ENCODE measurements around the gene ITIH2. TPM values are rescaled to one million over a fixed set of nuclear protein-coding genes. Genes with fewer than 3 reads are reported as not detected.

The ITIH2 gene
- total RNA-seq, 1 experiment from 2014 or later: 13.3 TPM

DNA sequence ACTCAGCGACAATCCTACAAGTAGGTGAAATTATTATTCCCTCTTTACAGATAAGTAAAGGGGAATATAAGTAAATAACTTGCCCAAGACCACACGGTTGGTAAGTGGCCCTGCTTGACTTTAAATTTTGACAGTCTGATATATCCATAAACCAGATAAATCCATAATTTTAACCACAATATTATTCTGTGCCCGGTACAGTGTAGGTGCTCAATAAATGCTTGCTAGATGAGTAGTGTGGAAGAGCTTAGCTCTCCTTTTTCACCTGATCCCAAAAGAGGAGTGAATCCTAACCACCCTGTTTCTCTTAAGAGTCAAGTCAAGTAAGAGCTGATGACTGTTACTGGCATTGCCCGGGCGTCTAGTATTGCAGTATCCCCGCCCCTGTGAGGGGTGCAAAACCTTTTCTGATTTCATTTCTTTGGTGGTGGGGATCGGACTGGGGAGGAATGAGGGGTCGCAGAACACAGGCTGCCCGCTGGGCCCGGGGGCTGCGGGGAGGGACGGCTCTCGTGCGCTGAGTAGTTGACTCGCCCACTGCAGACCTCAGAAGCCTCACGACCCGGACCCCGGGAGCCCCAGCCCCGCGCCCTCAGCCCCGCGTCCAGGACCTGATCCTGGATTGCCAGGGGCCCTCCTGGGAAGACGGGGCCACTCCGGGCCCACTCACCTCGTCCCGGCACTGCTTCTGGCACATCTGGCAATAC, 84.2 kb downstream of the ITIH2 start:
- Histone ChIP-seq H3K4me1 (peaks cover 8% of the 10 kb centered on the region; the same call in 1 of the 2 replicates), H3K4me3 (ENCODE audit: low read depth, low read length) (peak overlapping the region; percentile 100), H3K36me3 (ENCODE audit: control insufficient read depth, insufficient read depth, low read length) (no peaks in the 10 kb centered on the region), H3K9me3 (no peaks in the 10 kb centered on the region), H3K27me3 (replicated peaks; ENCODE audit: control insufficient read depth, insufficient read depth, low read length) (no peaks in the 10 kb centered on the region)
- TSS peak; percentile 58 for BruUV-seq (replicated peaks)
- no peaks in the 10 kb centered on the region for H3K27me3 Mint-ChIP-seq (ENCODE audit: insufficient read depth, unreplicated experiment)
- intact Hi-C loops (cut with micrococcal nuclease; ENCODE audit: unreplicated experiment): loop anchor here (5.0 kb wide), 1 partner anchor 85 kb away; the partner anchor contains the start of gene ITIH2
- no peak for DNase-seq
- no peak overlapping the region for H3K4me3 Mint-ChIP-seq (ENCODE audit: unreplicated experiment)
- H3K36me3 Mint-ChIP-seq (ENCODE audit: insufficient read depth, unreplicated experiment): peaks cover 48% of the 10 kb centered on the region
- TF ChIP-seq, protein P1, sequence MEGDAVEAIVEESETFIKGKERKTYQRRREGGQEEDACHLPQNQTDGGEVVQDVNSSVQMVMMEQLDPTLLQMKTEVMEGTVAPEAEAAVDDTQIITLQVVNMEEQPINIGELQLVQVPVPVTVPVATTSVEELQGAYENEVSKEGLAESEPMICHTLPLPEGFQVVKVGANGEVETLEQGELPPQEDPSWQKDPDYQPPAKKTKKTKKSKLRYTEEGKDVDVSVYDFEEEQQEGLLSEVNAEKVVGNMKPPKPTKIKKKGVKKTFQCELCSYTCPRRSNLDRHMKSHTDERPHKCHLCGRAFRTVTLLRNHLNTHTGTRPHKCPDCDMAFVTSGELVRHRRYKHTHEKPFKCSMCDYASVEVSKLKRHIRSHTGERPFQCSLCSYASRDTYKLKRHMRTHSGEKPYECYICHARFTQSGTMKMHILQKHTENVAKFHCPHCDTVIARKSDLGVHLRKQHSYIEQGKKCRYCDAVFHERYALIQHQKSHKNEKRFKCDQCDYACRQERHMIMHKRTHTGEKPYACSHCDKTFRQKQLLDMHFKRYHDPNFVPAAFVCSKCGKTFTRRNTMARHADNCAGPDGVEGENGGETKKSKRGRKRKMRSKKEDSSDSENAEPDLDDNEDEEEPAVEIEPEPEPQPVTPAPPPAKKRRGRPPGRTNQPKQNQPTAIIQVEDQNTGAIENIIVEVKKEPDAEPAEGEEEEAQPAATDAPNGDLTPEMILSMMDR (IDR thresholded peaks at IDR 0.05; ENCODE audit: insufficient read depth in 1 of 2, low read depth in 1 of 2, low read length in 1 of 2, severe bottlenecking in 1 of 2, unreplicated experiment in 1 of 2): no peak
- CTCF ChIA-PET: interaction anchor here (0.5 to 1.9 kb wide), 4 partner anchors 31 to 262 kb away, joined by 3 to 19 read pairs (median 8); partner anchors contain the start of gene TAF3
- H3K9me3 Mint-ChIP-seq (ENCODE audit: unreplicated experiment): no peaks in the 10 kb centered on the region
- H3K4me1 Mint-ChIP-seq (ENCODE audit: low read depth, unreplicated experiment): peaks cover 19% of the 10 kb centered on the region
- POLR2A ChIA-PET: interaction anchor here (0.5 to 2.8 kb wide), 9 partner anchors 13 to 560 kb away, joined by 3 to 45 read pairs (median 4); partner anchors contain the start of genes ITIH2 and TAF3
- no peak overlapping the region for H3K27ac Mint-ChIP-seq (ENCODE audit: unreplicated experiment)

DNA sequence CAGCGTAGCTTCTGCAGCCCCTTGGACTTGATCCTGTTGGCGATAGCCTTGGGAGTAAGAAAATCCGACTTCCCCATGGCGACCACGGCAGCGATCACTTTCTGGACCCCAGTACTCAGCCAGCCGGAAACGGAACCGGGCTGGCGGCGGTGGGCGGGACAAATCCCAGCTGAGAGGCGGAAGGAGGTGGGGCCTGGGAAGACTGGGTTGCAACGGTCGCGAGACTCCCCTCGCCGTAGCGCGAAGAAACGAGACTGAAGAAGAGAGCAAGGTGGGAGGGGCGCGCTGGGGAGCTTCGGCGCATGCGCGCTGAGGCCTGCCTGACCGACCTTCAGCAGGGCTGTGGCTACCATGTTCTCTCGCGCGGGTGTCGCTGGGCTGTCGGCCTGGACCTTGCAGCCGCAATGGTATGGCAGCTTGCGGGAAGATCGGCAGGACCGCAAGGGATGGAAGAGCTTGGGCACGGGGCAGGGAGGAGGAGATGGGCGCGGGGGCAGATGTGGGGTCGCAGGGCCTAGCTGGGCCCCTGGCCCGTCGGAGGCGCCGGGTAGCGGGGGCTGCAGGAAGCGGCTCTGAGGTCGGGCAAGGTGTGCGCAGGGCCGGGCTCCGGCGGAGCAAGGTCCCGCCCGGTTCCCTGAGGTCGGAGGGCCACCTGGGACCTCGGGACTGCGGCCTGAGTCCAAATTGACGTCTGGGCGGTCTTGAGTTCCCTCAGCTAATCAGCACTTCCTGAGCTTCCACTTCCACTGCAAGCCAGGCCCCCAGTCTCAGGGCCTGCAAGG, 84.9 kb downstream of the ITIH2 start, which contains the start of the genes ATP5F1C and KIN:
TSS of gene ATP5F1C (plus strand) at position 321 of the 782 bp plus-strand sequence. CDS start at position 352, 31 bp downstream.
TSS of gene KIN (minus strand) at position 137 of the 782 bp plus-strand sequence. CDS start at position 77, 60 bp downstream.
- CTCF ChIA-PET: interaction anchor here (0.5 to 1.9 kb wide), 6 partner anchors 30 to 263 kb away, joined by 3 to 19 read pairs (median 4); partner anchors contain the start of gene TAF3
- BruUV-seq (replicated peaks): no TSS peak
- no peak within 1 kb of the TSS for H3K27ac Mint-ChIP-seq (ENCODE audit: unreplicated experiment)

More for the DNA sequence above, 84.9 kb downstream of the ITIH2 start, which contains the start of the genes ATP5F1C and KIN:
- Histone ChIP-seq H3K4me1 (peaks cover 8% of the 10 kb centered on the region; the same call in 1 of the 2 replicates), H3K4me3 (ENCODE audit: low read depth, low read length) (peak within 1 kb of the TSS; percentile 100), H3K9me3 (no peaks in the 10 kb centered on the region), H3K36me3 (ENCODE audit: control insufficient read depth, insufficient read depth, low read length) (no peaks in the 10 kb centered on the region), H3K27me3 (replicated peaks; ENCODE audit: control insufficient read depth, insufficient read depth, low read length) (no peaks in the 10 kb centered on the region)
- POLR2A ChIA-PET: interaction anchor here (0.5 to 2.8 kb wide), 13 partner anchors 11 to 559 kb away, joined by 3 to 45 read pairs (median 4); partner anchors contain the start of genes ITIH2 and TAF3
- DNase-seq: peak; percentile 99
- intact Hi-C loops (cut with micrococcal nuclease; ENCODE audit: unreplicated experiment): loop anchor here (1.0 to 5.0 kb wide), 4 partner anchors 30 to 263 kb away; partner anchors contain the start of genes ITIH2 and TAF3
- Mint-ChIP-seq H3K36me3 (ENCODE audit: insufficient read depth, unreplicated experiment) (peaks cover 50% of the 10 kb centered on the region), H3K4me1 (ENCODE audit: low read depth, unreplicated experiment) (peaks cover 26% of the 10 kb centered on the region), H3K4me3 (ENCODE audit: unreplicated experiment) (no peak within 1 kb of the TSS), H3K27me3 (ENCODE audit: insufficient read depth, unreplicated experiment) (no peaks in the 10 kb centered on the region), H3K9me3 (ENCODE audit: unreplicated experiment) (no peaks in the 10 kb centered on the region)
- TF ChIP-seq, protein P1 (IDR thresholded peaks at IDR 0.05; ENCODE audit: insufficient read depth in 1 of 2, low read depth in 1 of 2, low read length in 1 of 2, severe bottlenecking in 1 of 2, unreplicated experiment in 1 of 2): no peak

Data from Caco-2 (cell line).